ENCODE measurements around the gene B3GALT2. TPM values are rescaled to one million over a fixed set of nuclear protein-coding genes. Genes with fewer than 3 reads are reported as not detected.
A peak's percentile ranks its signal among the peaks of the same experiment; 100 is the strongest.

B3GALT2 gene
- total and polyA plus RNA-seq, 2 experiments from 2014 or later = 2.8 to 4.8 TPM

- H3K9me2 ChIP-seq (ENCODE audit: insufficient read depth) = no peaks in the 10 kb centered on the region
- H3K36me3 ChIP-seq (ENCODE audit: low read depth) = no peaks in the 10 kb centered on the region
- peak overlapping the region; percentile 70 for H3K9ac ChIP-seq
- no peak overlapping the region for H3K27ac ChIP-seq
- no peak overlapping the region for H2AFZ ChIP-seq
- H3K4me1 ChIP-seq (ENCODE audit: insufficient read depth) = peaks cover 76% of the 10 kb centered on the region
- H4K20me1 ChIP-seq (ENCODE audit: insufficient read depth) = no peaks in the 10 kb centered on the region
- H3K27me3 ChIP-seq (replicated peaks; ENCODE audit: insufficient read depth) = no peaks in the 10 kb centered on the region
- 66 to 85% methylated on average over 1 of the region's 1 CpG for WGBS, 2 experiments (ENCODE audit: low coverage in 1 of 2, low lambda C conversion rate in 2 of 2, missing lambda C conversion rate in 2 of 2)
- H3F3A ChIP-seq (ENCODE audit: insufficient read depth) = peaks cover 31% of the 10 kb centered on the region
- no peaks in the 10 kb centered on the region for H3K9me3 ChIP-seq (ENCODE audit: low read depth)
- peak overlapping the region; percentile 96 for H3K4me2 ChIP-seq (ENCODE audit: unreplicated experiment)
- in situ Hi-C loops (cut with MboI) = no loop called here
- peak overlapping the region; percentile 72 for H3K4me3 ChIP-seq
- peaks cover 99% of the 10 kb centered on the region for H3K79me2 ChIP-seq (ENCODE audit: insufficient read depth)
- TF ChIP-seq EZH2phosphoT487 (IDR thresholded peaks at IDR 0.05; ENCODE audit: insufficient read depth, low read depth) (no peak), EZH2 (IDR thresholded peaks at IDR 0.05; ENCODE audit: insufficient read depth, poor library complexity, severe bottlenecking) (no peak)
- DNase-seq = no peak
These were observed 1.6 kb downstream of the B3GALT2 start for GRCh38 chr1:193184776-193185175.

- H3K27me3 ChIP-seq (replicated peaks; ENCODE audit: insufficient read depth) = no peaks in the 10 kb centered on the region
- TF ChIP-seq EZH2 (IDR thresholded peaks at IDR 0.05; ENCODE audit: insufficient read depth, poor library complexity, severe bottlenecking) (no peak), EZH2phosphoT487 (IDR thresholded peaks at IDR 0.05; ENCODE audit: insufficient read depth, low read depth) (no peak)
- H3K9me3 ChIP-seq (ENCODE audit: low read depth) = no peaks in the 10 kb centered on the region
- peaks cover 31% of the 10 kb centered on the region for H3F3A ChIP-seq (ENCODE audit: insufficient read depth)
- in situ Hi-C loops (cut with MboI) = no loop called here
- peak; percentile 69 for DNase-seq
- H3K4me1 ChIP-seq (ENCODE audit: insufficient read depth) = peaks cover 69% of the 10 kb centered on the region
- no peak overlapping the region for H3K27ac ChIP-seq
- peaks cover 99% of the 10 kb centered on the region for H3K79me2 ChIP-seq (ENCODE audit: insufficient read depth)
- H2AFZ ChIP-seq = no peak overlapping the region
- H3K4me3 ChIP-seq = peak overlapping the region; percentile 72
- peak overlapping the region; percentile 70 for H3K9ac ChIP-seq
- WGBS, 2 experiments (ENCODE audit: low coverage in 1 of 2, low lambda C conversion rate in 2 of 2, missing lambda C conversion rate in 2 of 2) = 0 to 3% methylated on average over 2 of the region's 2 CpGs
- H3K9me2 ChIP-seq (ENCODE audit: insufficient read depth) = no peaks in the 10 kb centered on the region
- H4K20me1 ChIP-seq (ENCODE audit: insufficient read depth) = no peaks in the 10 kb centered on the region
- H3K36me3 ChIP-seq (ENCODE audit: low read depth) = no peaks in the 10 kb centered on the region
- peak overlapping the region; percentile 96 for H3K4me2 ChIP-seq (ENCODE audit: unreplicated experiment)
These were observed 3.3 kb downstream of the B3GALT2 start for GRCh38 chr1:193183019-193183627.

DNA sequence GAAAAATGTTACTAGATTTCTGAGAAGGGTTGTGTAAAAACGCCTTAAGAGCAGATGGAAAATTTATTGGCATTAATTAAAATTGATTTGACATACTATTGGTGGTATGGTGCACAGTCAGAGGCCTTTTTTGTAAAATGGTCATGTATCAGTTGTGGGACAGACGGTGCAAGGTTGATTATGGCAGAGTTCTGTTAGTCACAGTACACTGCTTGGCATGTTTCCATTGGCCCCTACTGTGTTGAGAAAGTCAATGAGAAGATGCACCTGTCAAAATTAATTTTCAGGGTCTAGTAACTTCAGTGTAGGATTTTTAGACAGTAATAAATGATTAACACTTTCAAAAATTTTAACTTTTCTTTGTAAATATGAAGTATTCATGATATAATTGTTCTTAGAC lies 4.4 kb downstream of the B3GALT2 start:
- no peaks in the 10 kb centered on the region for H3K36me3 ChIP-seq (ENCODE audit: low read depth)
- H3K27ac ChIP-seq = peak overlapping the region; percentile 56
- H2AFZ ChIP-seq = no peak overlapping the region
- H3K4me2 ChIP-seq (ENCODE audit: unreplicated experiment) = no peak overlapping the region
- no peaks in the 10 kb centered on the region for H3K9me3 ChIP-seq (ENCODE audit: low read depth)
- H3F3A ChIP-seq (ENCODE audit: insufficient read depth) = peaks cover 28% of the 10 kb centered on the region
- peak; percentile 26 for DNase-seq
- TF ChIP-seq EZH2phosphoT487 (IDR thresholded peaks at IDR 0.05; ENCODE audit: insufficient read depth, low read depth) (no peak), EZH2 (IDR thresholded peaks at IDR 0.05; ENCODE audit: insufficient read depth, poor library complexity, severe bottlenecking) (no peak)
- H3K4me1 ChIP-seq (ENCODE audit: insufficient read depth) = peaks cover 59% of the 10 kb centered on the region
- H3K9ac ChIP-seq = peak overlapping the region; percentile 13; the same call in 1 of the 2 replicates
- in situ Hi-C loops (cut with MboI) = no loop called here
- no peaks in the 10 kb centered on the region for H3K9me2 ChIP-seq (ENCODE audit: insufficient read depth)
- no peaks in the 10 kb centered on the region for H4K20me1 ChIP-seq (ENCODE audit: insufficient read depth)
- peaks cover 96% of the 10 kb centered on the region for H3K79me2 ChIP-seq (ENCODE audit: insufficient read depth)
- H3K4me3 ChIP-seq = no peak overlapping the region
- H3K27me3 ChIP-seq (replicated peaks; ENCODE audit: insufficient read depth) = no peaks in the 10 kb centered on the region
- 65 to 75% methylated on average over 2 of the region's 2 CpGs for WGBS, 2 experiments (ENCODE audit: low coverage in 1 of 2, low lambda C conversion rate in 2 of 2, missing lambda C conversion rate in 2 of 2)

DNA sequence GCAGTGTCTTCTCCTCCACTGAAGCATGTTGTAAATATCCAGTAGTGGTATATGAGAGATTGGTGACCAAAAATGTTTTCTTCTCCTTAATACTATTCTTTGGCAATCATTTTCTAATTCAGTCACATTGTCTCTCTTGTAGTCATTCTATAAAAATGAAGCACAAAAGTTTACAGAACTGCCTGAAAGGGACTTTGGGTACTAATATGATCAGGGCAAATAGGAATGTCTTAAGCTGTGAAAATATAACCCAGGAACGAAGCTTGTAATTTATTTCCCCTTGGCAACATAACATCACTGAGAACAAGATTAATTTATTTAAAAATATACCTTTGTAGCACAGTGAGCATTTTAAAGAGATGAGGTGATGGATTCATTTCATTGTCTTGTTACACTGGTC lies 4.9 kb downstream of the B3GALT2 start:
- DNase-seq = peak; percentile 41
- Histone ChIP-seq H3K9me3 (ENCODE audit: low read depth) (no peaks in the 10 kb centered on the region), H3F3A (ENCODE audit: insufficient read depth) (peaks cover 26% of the 10 kb centered on the region), H3K4me1 (ENCODE audit: insufficient read depth) (peaks cover 55% of the 10 kb centered on the region), H3K9me2 (ENCODE audit: insufficient read depth) (no peaks in the 10 kb centered on the region), H3K4me2 (ENCODE audit: unreplicated experiment) (peak overlapping the region; percentile 16), H2AFZ (no peak overlapping the region), H3K79me2 (ENCODE audit: insufficient read depth) (peaks cover 96% of the 10 kb centered on the region), H3K4me3 (no peak overlapping the region; the same call in 1 of the 2 replicates), H4K20me1 (ENCODE audit: insufficient read depth) (no peaks in the 10 kb centered on the region), H3K27ac (peak overlapping the region; percentile 56), H3K27me3 (replicated peaks; ENCODE audit: insufficient read depth) (no peaks in the 10 kb centered on the region), H3K9ac (peak overlapping the region; percentile 13; the same call in 1 of the 2 replicates), H3K36me3 (ENCODE audit: low read depth) (no peaks in the 10 kb centered on the region)
- in situ Hi-C loops (cut with MboI) = no loop called here
- 8% methylated on average over 1 of the region's 1 CpG for WGBS, 2 experiments (ENCODE audit: low coverage in 1 of 2, low lambda C conversion rate in 2 of 2, missing lambda C conversion rate in 2 of 2)
- TF ChIP-seq EZH2phosphoT487 (IDR thresholded peaks at IDR 0.05; ENCODE audit: insufficient read depth, low read depth) (no peak), EZH2 (IDR thresholded peaks at IDR 0.05; ENCODE audit: insufficient read depth, poor library complexity, severe bottlenecking) (no peak)

Measured in GM23248 (cell line).